Stimulated activated CD8-positive, alpha-beta memory T cell treated with anti-CD3 and anti-CD28 coated beads, Interleukin-7, amount 100 ng/mL, for 24 hours (primary cell): ENCODE results near the gene SUFU.

Experiments
- DNase-seq: peaks from one replicate; pipeline ENCODE4 v3.0.0-alpha.2; 2020; ENCODE audit warnings: low read depth

The SUFU gene

DNA sequence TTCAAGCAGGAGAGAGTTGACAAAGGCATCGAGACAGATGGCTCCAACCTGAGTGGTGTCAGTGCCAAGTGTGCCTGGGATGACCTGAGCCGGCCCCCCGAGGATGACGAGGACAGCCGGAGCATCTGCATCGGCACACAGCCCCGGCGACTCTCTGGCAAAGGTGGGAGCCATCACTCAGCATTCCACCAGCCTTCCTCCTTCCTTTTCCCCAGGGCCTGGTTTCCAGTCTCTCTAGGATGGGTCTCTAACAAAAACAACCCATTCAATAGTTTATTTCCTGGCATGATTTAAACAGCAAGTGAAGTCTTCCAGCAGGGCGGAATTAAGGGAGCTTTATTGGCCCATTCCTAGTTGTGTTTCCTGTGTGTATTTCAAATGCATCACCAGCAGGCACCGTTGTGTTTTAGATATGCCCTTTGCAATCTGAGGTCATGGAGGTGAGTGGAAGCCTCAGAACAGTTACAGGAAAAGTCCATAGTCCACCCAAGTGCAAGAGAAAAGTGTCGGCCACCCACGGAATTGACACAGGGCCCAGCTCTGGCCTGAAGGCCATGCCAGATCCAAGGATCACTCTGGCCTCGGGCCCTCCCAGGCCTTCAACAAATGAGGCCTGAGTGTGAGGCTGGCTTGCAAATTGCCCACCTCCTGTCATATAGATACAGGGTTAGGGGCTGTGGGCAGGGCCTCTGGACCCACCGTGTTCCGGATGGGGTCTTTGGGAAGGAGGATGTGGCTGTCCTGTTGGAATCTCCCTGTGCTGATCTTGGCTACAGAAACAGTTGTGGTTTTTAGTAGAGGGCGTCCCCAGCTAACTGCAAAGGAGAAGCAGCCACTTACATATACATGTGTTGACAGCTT is 93.6 kb downstream of the SUFU start:
- DNase-seq: no peak

DNA sequence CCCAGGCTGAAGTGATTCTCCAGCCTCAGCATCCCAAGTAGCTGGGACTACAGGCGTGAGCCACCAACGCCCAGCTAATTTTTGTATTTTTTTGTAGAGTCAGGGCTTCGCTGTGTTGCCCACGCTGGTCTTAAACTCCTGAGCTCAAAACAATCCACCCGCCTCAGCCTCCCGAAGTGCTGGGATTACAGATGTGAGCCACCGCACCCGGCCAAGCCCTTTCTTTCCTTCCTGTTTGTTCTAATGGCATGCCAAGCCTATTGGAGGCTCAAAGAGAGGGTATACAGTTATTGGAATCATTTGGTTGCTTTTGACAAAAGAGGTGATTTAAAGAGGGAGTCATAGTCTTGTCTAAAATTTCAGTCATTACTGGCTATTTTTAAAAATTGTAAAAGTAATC is 94.5 kb downstream of the SUFU start:
- no peak for DNase-seq

DNA sequence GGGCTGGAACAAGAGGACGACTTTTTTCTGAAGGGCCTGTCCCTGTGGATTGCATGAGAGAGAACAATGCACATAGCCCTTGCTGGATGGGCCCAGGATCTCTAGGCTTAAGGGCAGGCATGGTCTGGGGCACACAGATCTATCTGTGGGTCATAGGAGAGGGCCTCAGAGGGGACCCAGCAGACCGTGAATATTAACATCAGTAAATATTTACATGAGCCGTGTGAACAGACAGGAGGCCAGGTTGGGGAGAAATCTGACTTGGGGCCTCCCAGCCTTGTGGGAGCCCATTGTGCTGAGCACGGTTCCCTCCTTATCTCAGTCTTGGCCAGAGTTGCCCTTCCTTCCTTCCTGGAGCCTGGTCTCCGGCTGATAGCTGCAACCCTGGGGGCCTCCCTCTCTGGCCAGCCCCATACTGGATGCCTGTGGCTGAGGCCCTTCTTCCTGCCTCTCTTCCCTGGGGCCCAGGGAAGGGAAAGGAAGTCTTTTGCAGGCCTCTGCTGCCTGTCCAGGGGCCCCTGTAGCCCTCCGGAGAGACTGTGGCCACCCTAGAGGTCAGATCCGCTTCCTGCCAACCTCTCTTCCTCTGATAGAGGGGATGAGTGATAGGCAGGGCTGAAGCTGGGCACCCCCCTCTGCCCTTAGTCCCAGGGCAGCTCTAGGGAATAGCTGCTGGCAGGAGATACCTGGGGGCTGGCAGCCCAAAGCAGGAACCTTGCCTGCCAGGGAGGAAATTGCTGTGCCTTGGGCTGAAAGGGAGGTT is 96.0 kb downstream of the SUFU start:
- DNase-seq: no peak

DNA sequence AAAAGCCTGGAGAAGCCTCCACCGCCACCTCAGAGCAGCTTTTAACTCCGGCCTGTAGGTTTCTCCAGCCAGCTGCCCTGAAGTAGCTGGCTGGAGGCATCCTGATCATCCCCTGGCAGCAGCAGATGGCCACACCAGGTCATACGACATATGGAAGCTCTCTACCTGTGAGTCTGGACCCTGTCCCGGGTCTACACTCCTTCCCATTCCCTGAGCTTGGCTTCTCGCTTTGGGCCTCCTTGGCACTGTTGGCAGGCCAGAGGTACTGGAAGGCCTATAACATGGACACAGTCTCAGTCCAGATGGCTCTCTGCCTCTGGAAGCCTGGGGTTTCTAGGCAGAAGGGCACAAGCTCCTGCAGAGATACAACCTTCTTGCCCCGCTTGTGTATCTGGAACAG is 97.0 kb downstream of the SUFU start:
- DNase-seq: no peak

DNA sequence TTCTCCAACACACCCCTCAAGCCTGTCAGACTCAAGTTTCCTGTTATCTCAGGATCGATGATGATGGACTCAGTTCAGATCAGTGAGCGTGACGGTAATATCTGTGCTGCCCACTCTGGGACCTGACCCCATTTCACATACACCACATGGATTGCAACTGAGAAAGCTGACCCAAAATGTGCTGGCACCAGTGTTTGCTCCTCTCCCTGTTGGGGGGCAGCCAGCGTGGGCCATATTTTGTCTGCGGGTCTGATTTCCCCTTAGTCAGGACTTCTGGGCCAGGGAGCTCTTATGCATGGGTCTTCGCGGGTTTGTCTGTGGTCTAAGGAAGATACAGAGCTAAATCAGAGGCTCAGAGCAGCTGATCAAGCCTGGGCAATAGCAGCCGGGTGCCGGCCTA is 97.9 kb downstream of the SUFU start:
- DNase-seq: no peak

DNA sequence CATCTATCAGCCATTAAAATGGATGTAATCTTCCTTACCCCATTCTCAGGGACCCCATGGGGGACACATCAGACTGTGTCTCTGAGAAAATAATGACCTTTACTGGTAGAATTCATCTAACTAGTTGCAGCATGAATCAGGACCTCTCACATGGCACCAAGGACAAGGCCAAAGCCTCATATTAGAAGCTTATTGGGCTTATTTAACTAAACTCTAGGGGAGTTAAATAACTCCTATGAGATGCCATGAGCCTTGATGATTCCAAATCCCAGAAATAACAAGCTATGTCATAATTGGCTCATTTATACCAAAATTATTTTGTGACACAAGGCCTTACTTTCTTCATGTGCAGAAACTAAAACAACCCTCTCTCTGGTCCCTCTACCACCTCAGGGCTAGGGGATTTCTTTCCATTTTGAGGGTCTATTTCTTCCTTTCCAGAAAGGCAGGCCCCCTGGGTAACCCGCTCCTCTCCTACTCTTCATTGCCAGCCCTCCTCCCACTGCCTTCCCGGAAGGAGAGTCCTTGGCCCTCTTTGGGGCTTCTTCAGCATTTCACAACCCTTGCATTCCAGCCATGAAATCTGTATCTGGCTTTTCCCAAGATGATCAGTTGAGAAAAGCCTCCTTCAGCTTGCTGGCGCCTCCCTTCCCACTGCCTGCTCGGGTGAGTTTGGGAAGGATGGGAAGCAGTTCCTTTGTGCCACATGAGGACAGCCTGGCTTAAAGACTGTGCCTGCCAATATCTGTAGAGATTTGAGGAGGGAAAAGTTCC is 98.7 kb downstream of the SUFU start:
- DNase-seq: no peak

DNA sequence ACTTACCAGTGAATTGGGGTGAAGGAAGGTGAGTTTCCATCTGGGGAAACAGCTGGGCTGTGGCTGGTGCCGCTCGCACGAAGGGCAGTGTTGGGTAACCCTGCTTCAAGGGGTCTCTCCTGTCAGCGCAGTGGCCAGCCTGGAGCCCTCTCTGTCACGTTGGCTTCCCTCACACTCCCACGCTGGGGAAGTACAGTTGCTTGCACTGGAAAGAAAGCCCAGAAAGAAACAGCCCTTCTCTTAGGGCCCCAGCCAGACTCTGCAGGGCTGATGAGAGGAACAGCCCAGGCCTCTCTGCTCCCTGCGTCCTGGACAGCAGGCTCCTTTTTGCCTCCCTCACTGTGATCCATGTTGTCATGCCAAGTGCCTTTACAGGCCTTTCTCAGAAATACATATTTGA is 100.2 kb downstream of the SUFU start:
- DNase-seq: no peak

DNA sequence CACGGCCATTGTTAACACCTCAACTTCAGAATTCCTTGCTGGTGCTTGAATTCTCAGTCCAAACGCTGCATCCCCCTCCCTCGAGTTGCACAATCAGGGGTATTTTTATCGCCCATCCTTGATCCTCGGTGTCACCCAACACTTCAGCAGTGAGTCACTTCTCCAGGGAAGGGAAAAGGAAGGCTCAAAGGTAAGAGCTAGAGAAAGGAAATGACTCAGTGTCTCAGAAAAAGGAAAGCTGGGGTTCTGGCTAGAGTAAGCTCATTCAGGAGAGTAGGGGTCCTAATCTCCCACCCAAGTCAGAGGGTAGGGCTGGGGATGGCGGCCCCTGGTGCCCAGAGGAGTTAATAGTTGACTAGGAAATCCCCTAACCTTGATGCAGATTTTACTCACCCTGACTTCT is 100.7 kb downstream of the SUFU start:
- DNase-seq: no peak

DNA sequence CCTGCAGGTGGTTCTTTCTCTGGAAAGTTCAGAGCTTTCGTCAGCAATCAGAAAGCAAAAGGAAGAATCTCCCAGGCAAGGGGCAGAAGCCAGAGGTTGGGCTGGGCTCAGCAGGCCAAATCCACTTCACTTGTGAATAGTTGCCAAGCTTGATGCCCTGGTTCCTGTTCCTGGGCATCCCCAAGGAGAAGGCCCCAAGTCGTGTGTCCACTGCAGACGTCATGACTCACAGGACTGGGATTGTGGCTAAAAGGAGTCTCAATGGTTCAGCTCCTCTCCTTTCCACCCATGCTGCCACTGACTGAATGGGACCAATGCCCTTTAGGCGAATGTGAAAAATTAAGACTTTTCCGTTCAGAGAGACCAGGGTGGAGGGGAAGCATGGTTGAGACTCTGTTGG is 101.9 kb downstream of the SUFU start:
- DNase-seq: no peak

DNA sequence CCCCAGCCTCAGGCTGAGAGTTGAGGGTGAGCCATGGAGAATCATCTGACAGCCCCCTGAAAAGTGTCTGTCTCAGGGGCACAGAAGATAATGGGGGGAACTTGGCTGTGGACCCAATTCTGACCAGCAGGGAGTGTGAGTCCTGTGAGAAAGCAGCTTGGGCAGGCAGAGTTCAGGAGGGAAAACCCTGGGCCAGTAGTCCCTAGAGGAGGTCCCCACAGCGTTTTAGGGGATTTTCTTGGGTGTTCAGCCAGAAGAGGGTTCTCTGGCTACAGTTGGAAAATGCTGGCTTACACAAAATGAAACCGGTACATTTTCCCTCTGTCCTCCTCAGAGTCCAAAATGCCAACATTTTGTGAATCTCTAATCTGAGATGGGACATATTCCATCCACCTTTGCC is 104.7 kb downstream of the SUFU start:
- no peak for DNase-seq

DNA sequence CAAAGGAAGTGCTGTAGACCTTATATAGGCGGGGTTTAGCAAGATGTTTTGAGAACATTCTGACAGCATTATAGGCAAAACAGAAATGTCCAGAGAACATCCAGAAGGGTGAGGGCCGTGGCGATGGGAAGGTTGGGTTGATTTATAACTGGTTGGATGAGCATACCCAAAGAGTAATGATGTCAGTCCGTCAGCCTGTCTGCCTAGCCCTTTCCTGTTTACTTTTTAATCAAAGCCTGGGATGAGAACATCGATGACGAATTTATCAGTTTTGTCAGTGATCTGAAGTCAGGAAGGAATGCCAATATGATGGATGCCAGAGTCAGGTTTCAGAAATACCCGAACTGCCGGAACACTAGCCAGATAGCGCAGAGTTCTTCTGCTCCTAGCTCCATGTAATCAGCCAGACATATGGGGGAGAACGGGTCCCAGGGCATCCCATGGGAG is 106.7 kb downstream of the SUFU start:
- DNase-seq: no peak

DNA sequence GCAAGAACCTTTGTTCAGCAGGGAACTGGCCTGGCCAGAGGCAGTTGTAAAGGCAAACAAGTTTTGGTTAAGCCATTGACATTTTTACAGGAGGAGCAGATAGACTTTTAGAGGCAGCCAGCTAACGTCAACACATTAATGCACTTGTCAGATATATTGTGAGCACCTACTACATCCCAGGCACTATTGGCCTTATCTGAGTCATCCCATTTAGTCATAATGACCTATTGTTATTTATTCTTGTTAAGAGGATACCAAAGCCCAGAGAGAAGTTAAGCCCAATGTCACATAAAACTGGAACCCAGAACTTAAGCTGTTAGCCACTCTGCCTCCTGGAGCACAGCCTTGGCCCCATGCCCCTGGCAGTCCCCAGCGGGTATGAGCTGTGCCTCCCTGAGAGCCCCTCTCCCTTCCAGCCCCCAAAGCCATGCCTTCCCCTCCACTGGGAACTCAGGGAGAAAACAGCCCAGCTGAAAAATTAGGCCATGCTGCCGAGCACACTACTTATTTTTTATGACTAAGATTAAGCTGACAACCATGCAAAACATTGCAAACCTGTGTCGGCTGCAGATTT is 107.8 kb downstream of the SUFU start:
- no peak for DNase-seq

DNA sequence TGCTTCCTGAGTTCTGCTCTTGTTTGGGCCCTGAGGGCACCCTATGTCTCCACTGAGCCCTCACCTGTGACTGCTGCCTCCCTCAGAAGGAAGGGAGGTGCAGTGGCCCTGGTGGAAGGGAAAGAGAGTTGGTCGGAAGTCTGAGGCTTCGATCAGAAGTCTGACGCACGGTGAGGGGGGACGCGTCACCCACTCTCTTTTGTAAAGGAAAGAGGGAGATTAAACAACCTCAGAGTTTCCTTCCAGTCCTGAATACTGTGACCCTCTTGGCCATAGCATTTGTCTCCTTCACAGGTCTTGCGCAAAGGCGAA is 109.1 kb downstream of the SUFU start:
- no peak for DNase-seq

DNA sequence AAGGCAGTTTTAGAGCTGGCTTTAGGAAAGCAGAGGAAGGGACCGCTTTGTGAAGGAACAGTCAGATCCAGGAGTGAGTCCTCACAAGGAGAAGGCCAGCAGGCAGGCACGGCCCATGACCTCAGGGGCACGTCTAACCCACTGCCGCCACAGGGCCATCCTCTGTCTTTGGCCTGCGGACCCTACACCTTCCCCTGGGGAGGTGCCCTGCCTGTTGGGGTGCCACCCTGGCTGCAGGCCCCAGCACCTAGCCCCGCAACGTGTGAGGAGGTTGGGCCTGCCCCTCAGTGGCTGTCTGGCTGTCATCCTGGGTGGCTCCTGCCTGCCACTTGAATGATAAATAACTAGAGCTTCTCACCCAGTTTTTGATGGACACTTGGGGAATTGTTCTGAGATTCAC is 109.5 kb downstream of the SUFU start:
- no peak for DNase-seq

DNA sequence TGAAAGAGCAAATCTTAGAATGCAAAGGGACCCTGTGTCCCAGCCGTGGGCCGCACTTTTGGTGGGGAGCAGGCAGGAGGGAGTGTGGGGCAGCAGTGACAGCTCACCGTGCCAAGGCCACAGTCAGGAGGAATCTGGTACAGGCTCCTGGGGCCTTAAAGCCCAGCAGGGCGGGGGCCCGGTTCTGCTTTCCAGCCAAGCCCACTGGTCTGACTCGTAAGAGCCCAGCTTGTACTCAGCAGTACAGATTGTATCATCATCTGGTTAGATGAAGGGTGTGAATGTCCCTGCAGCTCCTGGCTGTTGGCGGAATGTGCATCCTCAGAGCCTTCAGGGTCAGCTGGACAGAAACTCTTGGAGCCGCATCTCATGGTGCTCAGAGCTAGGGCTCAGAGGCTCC is 110.0 kb downstream of the SUFU start:
- no peak for DNase-seq

DNA sequence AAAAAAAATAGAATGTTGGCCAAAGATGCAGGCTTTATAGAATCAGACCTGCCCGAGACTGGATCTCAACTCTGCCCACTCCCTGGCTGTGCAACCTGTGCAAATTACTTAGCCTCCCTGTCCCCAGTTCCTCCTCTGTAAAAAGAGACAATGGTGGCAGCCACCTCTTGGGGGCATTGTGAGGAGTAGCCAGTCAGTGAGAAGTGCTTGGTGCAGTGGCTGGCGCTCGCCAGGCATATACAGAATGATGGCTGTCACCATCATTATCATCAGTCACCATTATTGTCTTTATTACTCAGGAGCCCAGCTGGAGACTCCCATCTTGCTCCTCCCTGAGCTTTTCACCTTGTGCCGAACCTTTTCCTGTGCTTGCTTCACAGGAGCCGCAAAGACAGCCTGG is 111.1 kb downstream of the SUFU start:
- no peak for DNase-seq

DNA sequence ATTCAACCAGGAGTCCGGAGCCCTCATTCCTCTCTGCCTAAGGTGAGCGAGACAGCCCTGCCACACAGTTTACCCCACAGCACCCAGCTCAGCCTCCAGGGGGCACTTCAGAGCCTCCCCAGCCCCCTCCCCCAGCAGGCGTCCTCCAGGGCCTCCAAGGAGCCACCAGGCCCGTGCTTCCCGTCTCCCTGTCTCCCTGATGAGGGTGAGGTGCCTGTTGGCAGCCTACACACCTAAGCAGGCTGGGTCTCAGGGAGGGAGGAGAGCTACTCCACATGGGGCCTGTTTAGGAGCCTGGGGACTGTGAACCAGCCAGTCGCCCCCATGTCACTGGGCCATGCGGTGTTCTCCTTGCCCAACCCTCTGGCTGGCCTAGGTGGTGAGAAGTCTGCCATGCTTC is 111.6 kb downstream of the SUFU start:
- DNase-seq: no peak

DNA sequence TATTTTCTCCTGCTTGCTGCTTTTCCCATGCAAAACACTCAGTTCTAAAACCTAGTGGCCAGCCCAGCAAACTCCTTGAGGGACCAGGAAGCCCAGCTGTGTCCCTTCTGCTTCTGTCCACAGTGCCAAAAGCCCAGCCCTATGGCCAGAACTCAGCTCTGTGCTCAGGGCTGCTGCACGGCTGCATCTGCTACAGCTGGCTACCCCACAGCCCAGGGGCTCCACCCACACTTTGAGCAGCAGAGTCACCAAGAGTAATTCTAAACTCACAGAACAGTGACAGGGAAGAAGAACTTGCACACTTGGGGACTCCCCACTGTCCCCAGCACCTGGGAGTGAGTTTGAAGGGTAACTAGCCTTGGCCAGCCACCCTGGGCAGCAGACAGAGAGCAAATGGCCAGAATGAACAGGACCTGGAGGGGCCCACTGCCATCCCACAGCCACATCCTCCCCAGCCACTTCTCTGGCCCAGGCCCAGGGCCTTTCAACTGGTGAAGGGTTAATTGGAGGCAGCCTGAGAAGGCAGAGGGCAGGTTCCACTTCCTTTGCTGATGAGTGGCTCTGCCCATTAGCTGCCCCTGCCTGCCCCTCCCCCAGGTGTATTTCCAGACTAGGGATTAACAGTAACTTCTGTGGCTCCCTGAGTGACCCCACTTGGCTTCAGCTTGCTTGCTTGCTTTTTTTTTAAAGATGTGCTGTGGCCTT is 112.4 kb downstream of the SUFU start:
- DNase-seq: no peak

DNA sequence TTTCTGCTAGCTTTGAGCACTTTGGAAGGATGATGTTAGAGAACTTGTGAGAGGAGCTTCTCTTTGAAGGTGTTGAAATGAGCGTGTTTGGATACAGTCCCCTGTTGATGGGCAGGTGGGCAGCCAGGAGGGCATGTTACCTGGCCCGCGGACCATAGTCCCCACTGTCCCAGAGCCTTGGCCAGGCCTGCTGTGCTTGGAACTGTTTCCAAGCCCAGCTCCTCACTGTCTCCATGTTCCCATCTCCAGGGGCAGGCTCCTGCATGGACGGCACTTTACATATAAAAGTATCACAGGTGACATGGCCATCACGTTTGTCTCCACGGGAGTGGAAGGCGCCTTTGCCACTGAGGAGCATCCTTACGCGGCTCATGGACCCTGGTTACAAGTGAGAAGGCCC is 113.3 kb downstream of the SUFU start:
- no peak for DNase-seq

DNA sequence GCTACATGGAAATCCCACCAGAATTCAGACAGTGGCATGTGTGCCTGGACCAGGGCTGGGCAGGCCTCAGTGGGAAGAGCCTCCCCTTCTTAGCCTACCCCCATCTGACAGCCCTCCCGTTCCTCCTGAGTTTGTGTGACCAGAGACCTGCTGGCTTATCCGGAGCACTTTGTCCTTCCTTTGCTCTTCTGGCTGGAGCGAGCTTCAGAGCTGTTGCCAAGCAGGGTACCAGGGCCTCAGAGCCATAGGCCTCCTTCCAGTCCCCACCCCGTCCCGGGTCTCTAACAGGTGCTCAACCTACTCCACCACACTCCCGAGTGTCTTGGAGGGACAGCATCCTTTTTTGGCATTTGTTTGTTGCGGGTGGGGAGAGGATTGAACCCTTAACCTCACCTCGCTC is 114.0 kb downstream of the SUFU start:
- DNase-seq: no peak

DNA sequence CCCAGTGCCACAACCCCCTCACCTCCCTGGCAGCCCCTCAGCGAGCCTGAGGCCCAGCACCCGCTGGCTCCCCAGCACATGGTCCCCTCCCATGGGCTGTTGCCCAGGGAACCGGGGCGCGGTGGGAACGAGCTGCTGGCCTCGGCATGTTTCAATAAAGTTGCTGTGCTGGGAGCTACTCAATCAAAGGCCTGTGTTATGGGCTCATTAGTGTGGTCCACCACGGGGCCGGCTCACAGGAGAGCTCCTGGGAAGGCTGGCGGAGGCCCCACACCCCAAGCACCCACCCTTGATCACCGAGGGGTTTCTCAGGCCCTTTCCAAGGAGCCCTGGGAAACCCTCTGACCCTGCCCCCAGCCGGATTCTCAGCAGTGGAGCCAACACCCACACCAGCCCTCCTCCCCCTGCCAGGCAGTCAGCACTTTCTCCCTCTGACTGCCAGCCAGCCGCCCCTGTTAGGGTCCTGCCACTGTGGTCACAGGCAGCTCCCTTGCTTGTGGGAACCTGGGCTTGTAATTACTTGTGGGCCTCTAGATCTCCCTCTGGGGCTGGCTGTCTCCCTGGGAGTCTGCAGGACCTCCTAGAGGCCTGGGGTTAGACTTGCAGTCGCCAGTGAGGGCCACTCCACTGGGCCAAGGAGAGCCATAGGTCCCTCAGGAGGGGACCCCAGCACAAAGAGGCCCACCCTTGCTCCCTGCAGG is 115.7 kb downstream of the SUFU start:
- no peak for DNase-seq
